GM19463 (cell line): ENCODE data around the gene TOM1L2.
"Not testable (repeated sequence)": the region's sequence is repeated elsewhere in the genome, so short reads cannot be mapped to it uniquely, and the experiment has no call there.

Experiments
- ATAC-seq: cut with Tn5 transposase; IDR thresholded peaks from one replicate; pipeline ENCODE4 v1.9.1; 2021; ENCODE audit warnings: mild to moderate bottlenecking, moderate library complexity; ENCODE audit not compliant: unreplicated experiment

Gene TOM1L2

DNA sequence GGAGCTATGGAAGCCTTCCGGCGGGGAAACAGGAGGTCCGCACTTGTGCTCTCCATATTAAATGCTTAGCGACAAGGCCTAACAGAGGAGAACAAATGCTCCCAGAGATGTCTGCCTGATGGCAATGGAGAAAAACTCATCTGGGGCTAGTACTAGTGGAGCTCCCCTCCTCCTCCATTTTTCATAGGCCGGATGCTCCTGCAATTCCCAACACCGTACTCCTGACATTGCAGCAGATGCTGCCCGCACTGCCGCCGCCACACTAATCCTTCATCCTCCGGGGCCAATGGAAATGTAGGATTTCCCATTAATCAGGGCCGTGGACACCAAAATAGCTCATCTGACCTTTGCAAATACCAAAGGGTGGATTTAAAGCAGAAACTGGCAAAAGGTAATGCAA, 27.5 kb downstream of the TOM1L2 start:
- ATAC-seq, result no peak

DNA sequence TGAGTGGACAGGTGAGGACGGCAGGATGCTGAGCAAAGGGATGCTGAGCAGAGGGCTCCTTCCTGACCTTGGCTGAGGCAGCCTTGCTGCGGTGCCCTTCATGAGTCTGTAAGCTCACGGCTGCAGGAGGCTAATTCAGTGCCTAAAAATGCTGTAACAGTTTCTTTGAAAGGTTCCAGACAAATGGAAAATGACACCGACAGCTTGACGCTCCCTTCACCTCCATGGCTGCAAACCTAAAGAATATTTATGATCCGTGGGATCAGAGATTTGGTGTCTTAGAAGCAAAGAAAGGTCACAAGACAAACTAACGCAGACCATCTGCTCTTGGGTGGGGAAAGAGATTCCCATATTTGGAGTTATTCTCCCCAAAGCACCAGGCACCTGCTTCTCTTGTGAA, 28.0 kb downstream of the TOM1L2 start:
- ATAC-seq, result no peak

DNA sequence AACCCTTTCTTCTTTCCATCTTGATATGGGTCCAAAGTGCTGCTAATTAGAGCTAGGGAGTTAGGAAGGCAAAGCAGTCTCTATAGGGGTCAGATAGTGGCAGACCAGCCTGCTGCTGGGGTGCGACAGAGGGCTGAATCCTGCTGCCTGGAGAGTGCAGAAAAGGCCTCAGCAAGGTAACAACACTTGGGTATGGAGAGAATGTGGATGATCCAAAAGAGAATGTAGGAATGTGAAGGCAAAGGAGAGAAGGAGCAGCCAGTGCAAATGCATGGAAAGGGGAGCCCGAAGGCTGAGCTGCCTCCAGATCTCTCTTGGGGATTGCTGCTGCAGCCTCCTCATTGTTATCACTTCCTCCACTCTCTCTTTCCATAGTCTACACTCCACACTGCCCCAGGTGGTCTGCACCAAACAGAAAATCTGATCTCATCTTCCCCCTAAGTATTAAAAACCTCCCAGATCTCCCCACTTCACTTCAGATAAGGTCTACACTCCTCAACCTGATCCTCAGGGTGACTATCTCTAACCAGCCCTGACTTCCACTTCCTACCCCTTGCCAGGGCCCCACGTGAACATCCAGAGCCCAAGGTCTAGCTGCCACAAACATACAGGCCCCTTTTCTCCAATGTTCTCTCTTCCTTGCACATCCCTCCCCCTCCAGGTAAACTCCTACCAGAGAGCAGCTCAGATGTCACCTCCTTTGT, 28.8 kb downstream of the TOM1L2 start:
- ATAC-seq, result no peak

DNA sequence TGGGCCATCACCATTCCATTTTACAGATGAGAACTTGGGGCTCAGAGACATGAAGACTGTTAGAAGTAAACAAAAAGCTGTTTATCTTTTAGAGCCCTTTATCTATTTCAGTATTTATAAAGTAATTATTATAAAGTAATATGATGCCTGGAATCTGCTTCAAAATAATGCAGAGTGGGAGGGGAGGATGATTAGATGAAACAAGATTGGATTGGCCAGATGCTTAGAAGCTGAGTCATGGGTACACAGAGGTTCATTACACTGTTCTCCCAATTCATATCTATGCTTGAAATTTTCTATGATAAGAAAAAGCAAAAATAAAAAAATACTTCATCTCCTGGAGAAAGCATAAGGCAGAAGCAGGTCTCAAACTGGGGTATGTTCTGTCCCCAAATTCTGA, 29.4 kb downstream of the TOM1L2 start:
- ATAC-seq, result no peak

DNA sequence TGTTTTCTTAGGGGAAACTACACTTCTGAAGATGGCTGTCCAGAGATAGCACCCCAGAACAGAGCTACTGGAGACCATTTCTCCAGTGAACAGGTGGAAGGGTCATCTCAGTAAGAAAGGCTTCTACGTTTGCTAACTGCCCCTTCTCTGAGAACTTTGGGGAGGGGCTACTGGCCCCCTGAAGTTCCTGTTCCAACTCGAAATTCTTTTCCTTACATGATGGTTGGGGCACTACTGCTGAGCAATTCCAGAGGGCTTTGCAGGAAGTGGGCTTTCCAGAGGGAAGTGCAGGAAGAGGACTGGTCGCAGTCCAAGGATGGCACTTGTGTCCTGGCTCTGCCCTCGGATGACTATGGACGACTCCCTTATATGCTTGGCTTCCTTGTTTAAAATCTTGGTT, 31.2 kb downstream of the TOM1L2 start:
- no peak for ATAC-seq

DNA sequence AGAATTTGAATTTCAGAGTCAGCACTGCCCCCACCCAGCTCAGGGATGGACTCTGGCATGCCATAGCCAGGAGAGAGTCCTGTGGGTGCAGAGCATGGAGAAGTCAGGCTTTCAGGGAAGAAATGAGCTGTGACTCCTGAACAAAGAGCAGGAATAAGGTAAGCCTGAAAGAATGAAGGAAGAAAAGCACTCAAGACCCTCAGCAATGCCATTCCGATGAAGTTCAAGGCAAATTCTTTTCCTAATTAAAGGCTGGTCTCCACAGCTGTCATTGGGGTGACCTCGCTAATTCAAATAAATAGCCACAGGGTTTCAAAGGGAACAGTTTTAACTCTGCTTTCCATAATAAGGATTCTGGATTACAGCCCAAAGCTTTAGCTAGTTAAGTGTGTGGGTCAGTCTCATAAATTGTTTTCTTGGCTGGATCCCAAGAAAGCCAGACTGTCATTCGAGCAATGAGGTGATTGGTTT, 31.7 kb downstream of the TOM1L2 start:
- no peak for ATAC-seq

DNA sequence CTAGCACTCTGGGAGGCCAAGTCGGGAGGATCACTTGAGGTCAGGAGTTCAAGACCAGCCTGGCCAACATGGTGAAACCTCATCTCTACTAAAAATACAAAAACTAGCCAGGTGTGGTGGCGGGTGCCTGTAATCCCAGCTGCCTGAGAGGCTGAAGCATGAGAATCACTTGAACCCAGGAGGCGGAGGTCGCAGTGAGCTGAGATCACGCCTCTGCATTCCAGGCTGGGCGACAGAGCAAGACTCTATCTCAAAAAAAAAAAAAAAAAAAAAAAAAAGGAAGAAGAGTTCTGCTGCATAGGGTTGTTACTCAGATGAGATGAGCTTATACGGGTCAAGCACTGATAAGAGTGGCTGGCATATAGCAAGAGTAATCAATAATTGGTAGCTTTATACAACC, 32.3 kb downstream of the TOM1L2 start:
- not testable (repeated sequence) for ATAC-seq

DNA sequence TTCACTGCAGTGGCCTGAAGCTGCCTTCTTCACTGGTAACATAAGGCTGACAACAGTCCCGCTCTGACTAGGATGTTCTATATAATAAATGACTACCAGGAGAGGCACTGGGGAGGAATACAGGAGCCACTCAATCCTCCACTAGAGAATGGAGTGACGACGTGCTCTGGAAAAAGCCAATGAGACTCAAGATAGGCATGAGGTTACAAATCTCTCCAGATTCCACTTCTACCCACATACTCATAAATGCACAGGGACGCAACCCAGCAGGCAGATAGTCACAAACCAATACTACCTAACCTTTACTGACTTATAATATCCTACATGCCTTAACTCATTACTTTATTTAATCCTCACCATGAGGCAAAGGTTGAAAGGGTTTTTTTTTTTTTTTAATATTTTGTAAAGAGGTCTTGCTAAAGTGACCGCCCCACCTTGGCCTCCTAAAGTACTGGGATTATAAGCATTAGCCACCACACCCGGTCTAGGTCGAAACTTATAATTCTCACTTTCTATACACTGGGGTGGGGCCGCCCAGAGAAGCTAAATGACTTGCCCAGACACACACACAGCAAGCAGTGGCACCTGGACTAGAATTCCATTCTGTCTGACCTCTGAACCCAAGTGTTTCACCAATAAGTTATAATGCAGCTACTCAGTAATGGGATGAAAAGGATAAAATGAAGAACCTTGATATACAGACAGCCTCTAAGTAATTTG, 33.7 kb downstream of the TOM1L2 start:
- ATAC-seq, result no peak

DNA sequence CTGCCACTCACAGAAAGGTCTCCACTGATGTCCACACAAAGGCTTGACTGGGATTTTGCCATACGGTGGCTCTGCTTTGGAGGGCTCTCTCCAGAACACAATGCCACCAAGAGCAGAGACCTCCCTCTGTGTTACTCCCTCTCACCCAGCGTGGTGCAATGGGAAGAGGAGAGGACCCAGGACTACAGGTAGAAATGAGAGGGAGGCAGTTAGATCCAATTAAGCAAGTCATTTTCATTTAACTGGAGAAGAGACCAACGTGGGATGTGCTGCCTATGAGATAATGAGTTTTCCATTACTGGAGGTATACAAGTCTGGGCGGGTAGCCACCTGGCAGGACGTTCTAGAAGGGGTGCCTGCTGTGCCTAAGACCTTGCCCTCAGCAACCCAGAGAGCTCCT, 34.2 kb downstream of the TOM1L2 start:
- no peak for ATAC-seq

DNA sequence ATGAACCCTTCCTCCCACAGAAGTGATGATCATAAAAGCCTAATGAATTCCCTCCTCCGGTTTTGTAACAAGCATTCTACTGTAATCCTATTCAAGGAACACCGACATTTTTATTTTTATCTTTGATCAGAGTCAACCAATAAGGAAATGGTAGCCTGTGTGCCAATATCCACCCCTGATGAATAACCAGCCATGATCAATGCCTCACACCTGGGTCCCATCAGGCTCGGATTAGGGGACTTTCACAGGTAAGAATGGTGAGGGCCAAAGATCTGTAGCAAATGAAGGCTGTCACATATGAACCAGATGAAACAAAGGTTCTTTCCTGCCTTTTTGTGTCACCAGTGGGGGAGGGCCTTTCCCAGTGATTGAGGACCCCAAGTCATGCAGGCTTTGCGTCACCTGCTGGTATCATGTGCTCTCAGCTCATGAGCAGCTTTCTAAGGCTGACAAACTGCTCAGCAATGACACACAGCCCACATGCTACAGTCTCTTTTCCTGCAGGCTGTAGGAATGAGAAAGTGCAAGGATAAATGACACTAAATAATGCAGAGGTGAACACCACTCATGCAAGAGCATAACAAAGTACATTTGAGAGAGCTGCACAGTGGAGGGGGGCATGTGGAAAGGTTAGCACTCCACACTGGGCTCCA, 34.9 kb downstream of the TOM1L2 start:
- no peak for ATAC-seq

DNA sequence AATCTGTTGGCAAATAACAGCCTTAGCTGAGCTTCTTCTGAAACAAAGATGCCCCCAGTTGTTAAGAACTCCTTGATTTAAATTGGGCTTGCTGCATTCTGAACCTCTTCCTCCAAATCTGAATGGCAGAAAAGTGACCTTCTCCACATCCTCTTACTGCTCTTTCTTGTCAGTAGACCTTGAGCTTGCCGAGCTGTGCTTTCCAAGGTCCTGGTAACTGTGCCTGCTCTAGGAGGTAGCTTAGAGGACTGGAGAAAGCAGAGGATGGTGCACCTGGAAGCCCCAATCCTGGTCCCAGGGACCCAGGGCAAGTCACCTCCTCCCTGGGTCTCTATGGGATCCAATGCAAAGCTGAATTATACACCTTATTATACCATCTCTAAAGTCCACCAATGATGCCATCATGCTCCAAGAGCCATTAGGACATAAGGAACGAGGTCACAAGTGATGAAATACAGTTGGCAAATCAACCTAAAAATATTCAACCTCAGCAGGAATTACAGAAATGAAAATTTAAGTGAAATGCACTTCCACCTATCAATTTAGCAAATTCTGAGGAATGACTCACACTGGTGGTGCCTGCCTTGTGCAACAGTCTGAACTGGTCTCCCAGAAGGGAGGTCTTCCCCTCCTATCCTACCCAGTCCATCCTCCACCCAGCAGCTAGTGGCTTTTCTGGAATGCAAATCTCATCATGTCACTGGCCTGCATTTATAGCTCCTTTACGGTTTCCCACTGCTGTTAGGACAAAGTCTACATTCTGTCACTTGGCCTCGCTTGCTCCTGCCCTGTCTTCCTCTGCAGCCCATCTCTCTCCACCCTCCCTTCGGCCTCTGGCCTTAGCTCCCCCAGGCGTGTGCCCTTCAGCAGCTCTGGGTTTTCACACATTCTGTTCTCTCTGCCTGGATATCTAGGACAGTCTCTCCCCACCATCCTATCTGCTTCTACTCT, 36.6 kb downstream of the TOM1L2 start:
- ATAC-seq, result no peak

DNA sequence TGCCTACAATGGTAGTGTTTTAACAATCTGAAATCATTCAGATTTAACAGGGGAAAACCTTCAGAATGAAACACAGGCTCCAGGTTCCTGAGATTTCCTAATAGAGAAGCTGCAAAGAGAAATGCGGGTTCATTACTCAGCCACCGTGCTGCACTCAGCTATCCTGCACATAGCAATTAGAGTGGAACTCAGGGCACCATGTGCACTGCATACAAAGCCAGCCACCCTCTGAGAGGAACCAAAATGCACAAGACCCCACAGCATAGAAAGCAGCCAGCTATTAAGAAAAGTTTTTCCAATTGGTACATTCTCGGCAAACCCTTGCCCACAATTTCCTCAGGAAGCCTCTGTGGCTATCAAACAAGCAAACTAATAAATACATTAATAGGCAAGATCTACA, 37.4 kb downstream of the TOM1L2 start:
- no peak for ATAC-seq

DNA sequence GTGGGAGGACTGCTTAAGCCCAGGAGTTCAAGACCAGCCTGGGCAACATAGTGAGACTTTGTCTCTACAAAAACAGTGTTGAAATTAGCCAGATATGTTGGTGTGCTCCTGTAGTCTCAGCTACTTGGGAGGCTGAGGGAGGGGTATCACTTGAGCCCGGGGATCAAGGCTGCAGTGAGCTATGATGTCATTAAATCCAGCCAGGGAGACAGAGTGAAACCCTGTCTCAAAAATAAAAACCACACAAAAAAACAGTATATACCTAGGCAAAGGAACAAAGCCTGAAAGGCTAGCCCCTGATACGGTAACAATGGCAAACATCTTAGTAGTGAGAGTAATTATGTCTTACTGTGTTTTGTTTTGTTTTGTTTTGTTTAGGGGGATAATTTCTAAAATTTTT, 38.0 kb downstream of the TOM1L2 start:
- no peak for ATAC-seq

DNA sequence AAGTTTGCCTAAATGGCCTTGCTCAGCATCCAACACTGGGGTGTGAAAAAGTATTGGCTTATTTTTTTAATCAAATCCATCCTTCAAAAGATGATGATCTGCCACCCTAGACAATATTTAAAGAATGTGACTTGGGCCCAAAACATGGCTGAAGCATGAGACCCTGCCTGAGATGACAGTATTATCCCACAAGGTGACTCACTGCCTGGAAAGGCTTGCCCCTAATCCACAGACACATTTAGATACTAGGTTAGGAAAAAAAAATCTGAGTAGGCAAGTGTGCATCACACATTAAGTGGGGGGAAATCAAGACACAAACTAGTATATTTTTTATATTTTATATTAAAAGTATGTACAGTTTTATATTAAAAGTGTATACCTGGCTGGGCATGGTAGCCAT, 38.4 kb downstream of the TOM1L2 start:
- no peak for ATAC-seq

DNA sequence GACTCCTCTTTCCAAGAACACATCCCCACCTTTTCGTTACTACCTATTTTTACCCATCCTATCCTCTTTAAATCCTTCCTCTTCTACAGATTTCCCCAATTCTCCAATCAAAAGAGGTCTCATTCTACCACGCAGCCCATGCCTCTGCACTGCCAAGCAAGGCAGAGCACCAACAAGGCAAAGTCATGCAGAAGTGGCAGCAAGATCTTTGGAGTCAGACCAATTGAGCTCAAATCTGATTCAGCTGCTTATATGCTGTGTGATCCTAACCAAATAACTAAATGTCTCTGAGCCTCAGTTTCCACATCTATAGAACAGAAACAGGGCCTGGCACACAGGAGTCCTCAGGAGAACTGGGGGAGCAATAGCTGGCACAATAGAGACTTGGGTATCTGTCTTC, 41.0 kb downstream of the TOM1L2 start:
- ATAC-seq, result no peak

DNA sequence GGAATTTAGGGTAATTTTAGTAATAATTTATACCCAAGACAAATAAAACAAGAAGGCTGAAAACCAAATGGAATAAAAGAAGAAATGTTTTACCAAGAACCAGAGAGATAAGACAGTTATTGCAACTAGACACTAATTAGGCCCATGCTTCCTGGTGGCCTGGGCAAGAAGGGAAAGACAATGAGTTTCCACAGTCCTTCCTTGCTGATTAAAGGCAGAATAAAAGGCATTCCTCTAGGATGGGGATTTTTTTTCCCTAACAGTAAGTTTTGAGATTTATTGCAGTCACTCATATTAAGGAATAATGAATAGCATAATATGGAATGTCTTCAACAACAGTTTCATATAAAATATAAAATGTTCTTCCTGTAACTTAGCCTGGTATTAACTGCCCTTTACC, 41.5 kb downstream of the TOM1L2 start:
- ATAC-seq, result no peak

DNA sequence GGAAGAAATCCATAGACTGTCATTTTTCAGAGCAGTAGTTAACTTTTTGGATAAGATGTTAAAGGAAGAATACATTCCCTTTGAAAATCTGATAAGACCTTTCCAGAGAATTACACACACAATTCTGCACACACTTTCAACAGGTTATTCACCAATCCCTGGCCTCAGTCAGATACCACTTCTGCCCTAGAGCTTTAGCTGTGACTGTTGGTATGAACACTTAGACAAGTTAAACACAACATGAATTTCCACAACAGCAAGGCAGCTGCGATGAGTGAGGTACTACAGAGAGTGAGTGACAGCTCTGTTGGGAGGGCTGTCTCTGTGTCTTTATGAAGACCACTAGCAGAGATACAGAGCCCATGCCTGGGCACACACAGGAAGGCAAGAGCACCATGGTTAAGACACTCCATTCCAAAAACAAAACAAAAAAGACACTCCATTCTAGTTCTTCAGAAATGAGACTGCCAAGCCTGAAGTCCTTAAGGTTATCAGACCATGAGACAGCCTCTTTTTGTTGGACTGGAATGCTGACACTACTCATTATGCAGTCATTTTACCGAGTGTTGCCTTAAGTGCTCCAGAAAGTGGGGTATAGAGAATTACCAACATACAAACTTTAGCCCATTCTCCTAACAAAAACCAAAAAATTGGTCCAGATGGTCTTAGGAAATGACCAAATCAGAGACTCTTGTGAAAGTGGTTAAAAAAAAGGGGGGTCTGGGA, 42.4 kb downstream of the TOM1L2 start:
- ATAC-seq, result no peak

DNA sequence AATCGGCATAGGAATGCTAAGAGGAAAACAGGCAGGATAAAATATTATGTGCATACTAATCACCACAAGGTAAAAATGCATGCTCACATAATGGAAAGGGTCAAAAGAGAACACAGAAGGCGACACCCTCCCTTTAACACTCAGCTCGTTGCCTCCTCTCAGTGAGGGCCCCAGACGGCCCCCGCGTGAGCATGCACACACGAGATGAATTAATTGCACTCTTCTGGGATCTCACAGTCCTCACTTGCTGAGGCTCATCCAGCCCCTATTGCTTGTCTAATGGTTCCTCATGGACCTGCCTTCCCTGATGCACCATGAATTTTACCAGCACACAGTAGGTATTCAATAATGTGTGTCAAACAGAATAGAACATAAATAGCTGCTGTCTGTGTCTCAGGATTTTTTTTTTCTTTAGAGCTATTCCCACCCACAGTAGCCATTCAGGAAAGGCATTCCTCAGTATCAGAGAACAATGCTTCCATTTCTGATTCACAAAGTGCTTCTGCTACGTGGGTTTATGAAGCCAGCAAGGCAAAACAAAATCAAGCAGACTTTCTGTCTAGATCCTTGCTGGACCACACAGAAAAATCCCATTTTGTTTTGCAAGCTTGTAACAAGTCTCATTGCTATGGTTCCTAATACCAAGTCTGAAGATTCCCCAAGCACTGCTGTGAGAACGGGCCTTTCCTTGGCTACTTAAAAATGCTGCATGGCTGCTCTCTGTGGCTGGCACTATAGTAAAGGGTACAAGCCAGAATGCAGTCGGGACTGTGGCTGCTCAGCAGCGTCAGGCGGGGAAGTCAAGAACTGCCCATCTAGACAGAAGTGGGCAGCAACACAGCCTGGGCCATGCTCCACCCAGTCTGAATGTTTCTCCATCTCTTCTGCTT, 43.6 kb downstream of the TOM1L2 start:
- no peak for ATAC-seq

DNA sequence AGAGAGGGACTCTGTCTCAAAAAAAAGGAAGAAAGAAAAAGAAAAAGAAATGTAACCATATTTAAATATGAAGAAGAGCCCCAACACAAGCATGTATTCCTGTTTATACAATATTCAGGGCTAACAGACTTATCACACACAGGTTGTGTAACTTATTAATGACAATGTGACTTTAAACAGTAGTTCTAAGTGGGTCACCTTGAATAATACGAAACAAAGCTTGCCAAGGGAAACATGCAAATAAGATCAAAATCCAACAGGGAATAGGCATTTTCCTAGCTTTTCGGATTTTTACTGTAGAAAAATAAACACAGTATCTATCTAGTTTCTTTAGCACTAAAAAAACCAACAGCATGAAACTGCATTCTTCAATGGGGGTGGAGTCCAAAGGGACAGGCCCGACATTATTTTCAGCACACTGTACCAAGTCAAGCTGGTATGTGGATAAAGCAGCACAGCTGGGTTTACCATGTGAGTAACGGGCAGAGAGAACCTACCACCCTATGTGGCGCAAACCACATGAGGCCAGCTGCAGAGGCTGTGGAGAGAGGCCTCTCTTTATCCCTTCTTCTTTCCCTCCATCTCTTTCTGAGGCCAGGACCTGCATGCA, 45.3 kb downstream of the TOM1L2 start:
- ATAC-seq, result no peak
